Measurements from ENCODE around the gene NOS3. TPM values are rescaled to one million over a fixed set of nuclear protein-coding genes. Genes with fewer than 3 reads are reported as not detected.

Gene NOS3
- total RNA-seq, 1 experiment from 2014 or later = 3.2 TPM

DNA sequence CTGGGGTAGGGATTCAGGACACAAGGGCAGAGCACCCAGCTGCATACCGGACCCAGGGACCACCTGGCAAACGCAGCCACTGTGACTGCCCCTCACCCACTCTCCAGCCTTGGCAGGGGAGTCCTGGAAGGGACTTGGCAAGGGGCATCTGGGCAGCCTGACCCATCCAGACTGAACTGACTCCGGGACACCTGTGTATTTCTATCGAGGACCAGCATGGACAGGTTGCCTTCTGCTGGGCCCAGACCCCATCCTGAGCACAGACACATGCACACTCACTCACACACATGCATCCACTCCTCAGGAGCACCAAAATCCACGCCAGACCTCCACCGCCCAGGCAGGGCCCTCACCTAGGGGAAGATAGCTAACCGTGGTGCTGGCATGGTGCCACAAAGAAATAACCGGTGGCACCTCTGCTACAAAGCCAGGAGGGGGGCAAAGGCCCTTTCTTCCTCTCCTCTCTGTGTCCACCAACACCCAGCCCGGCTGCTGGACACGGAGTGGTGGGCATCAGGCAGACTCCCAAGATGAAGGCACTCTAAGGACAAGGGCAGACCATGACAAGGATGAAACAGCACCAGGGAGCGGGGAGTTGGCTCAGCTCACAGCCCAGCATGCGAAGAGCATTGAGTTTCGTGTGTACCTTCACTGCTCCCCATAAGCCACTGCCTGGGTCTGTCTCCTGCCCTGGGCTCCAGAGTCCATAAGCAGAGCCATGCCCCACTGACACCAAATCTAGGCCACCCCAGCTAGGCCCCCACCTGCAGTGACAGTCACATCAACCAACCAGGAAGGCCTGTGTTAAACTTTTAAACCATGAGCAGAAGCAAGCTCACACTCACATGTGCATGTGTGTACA, 48.0 kb upstream of the NOS3 start:
- no peaks in the 10 kb centered on the region for H3K79me2 ChIP-seq (ENCODE audit: low read depth)
- H3K9me3 ChIP-seq (ENCODE audit: insufficient read depth, low read depth) = no peaks in the 10 kb centered on the region
- H3K27me3 ChIP-seq (ENCODE audit: insufficient read depth, low read depth) = peaks cover 81% of the 10 kb centered on the region
- TF ChIP-seq CTCF (conservative IDR thresholded peaks at IDR 0.05) = no peak
- TF ChIP-seq EZH2 (IDR thresholded peaks at IDR 0.05; ENCODE audit: low read depth) = no peak
- no peaks in the 10 kb centered on the region for H4K20me1 ChIP-seq (ENCODE audit: insufficient read depth)
- no peak overlapping the region for H3K4me3 ChIP-seq
- no peaks in the 10 kb centered on the region for H3K9me2 ChIP-seq (ENCODE audit: insufficient read depth)
- H3K36me3 ChIP-seq (ENCODE audit: low read depth) = no peaks in the 10 kb centered on the region
- H3K4me2 ChIP-seq = no peak overlapping the region
- ChIA-PET POLR2A (ENCODE audit: unreplicated experiment) (no interaction called here), CTCF (no interaction called here)
- DNase-seq = no peak
- H3F3A ChIP-seq (ENCODE audit: insufficient read depth, low read depth) = no peaks in the 10 kb centered on the region
- no peaks in the 10 kb centered on the region for H3K4me1 ChIP-seq (replicated peaks; ENCODE audit: insufficient read depth)
- no TSS peak for BruUV-seq (replicated peaks)
- intact Hi-C loops (cut with micrococcal nuclease; ENCODE audit: unreplicated experiment) = loop anchor here (5.0 kb wide), 1 partner anchor 41 kb away; no protein-coding TSS in a partner anchor
- H2AFZ ChIP-seq = no peak overlapping the region
- H3K27ac ChIP-seq = no peak overlapping the region

DNA sequence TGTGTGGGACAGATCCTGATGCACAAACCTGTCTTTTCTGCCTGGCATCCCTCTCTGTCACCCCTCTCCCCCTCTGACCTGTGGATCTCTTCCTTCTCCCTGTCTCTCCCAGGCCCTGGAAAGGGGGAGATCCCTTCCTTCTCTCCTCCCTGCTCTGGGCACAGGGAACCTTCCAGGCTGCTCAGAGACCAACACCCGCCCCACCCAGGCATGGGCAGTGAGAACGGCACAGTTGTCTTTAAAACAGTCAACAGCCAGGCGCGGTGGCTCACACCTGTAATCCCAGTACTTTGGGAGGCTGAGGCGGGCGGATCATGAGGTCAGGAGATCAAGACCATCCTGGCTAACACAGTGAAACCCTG, 47.4 kb upstream of the NOS3 start:
- no peaks in the 10 kb centered on the region for H3K79me2 ChIP-seq (ENCODE audit: low read depth)
- CTCF ChIA-PET = no interaction called here
- DNase-seq = no peak
- no peaks in the 10 kb centered on the region for H4K20me1 ChIP-seq (ENCODE audit: insufficient read depth)
- no peak overlapping the region for H3K4me2 ChIP-seq
- TF ChIP-seq EZH2 (IDR thresholded peaks at IDR 0.05; ENCODE audit: low read depth) (no peak), CTCF (conservative IDR thresholded peaks at IDR 0.05) (no peak)
- no peaks in the 10 kb centered on the region for H3F3A ChIP-seq (ENCODE audit: insufficient read depth, low read depth)
- no peaks in the 10 kb centered on the region for H3K4me1 ChIP-seq (replicated peaks; ENCODE audit: insufficient read depth)
- no peak overlapping the region for H3K27ac ChIP-seq
- no peaks in the 10 kb centered on the region for H3K9me2 ChIP-seq (ENCODE audit: insufficient read depth)
- intact Hi-C loops (cut with micrococcal nuclease; ENCODE audit: unreplicated experiment) = loop anchor here (5.0 kb wide), 1 partner anchor 41 kb away; no protein-coding TSS in a partner anchor
- H3K27me3 ChIP-seq (ENCODE audit: insufficient read depth, low read depth) = peaks cover 81% of the 10 kb centered on the region
- no peaks in the 10 kb centered on the region for H3K36me3 ChIP-seq (ENCODE audit: low read depth)
- BruUV-seq (replicated peaks) = no TSS peak
- H3K9me3 ChIP-seq (ENCODE audit: insufficient read depth, low read depth) = no peaks in the 10 kb centered on the region
- H3K4me3 ChIP-seq = no peak overlapping the region
- H2AFZ ChIP-seq = no peak overlapping the region
- POLR2A ChIA-PET (ENCODE audit: unreplicated experiment) = no interaction called here

- Histone ChIP-seq H3K9me3 (ENCODE audit: insufficient read depth, low read depth) (no peaks in the 10 kb centered on the region), H3F3A (ENCODE audit: insufficient read depth, low read depth) (no peaks in the 10 kb centered on the region), H3K36me3 (ENCODE audit: low read depth) (no peaks in the 10 kb centered on the region), H3K27ac (no peak overlapping the region), H3K4me2 (no peak overlapping the region), H2AFZ (no peak overlapping the region), H3K4me1 (replicated peaks; ENCODE audit: insufficient read depth) (no peaks in the 10 kb centered on the region), H3K4me3 (no peak overlapping the region), H3K9me2 (ENCODE audit: insufficient read depth) (no peaks in the 10 kb centered on the region), H4K20me1 (ENCODE audit: insufficient read depth) (no peaks in the 10 kb centered on the region), H3K79me2 (ENCODE audit: low read depth) (no peaks in the 10 kb centered on the region), H3K27me3 (ENCODE audit: insufficient read depth, low read depth) (peaks cover 81% of the 10 kb centered on the region)
- POLR2A ChIA-PET (ENCODE audit: unreplicated experiment) = interaction anchor here (0.6 kb wide), 2 partner anchors 41 to 560 kb away, joined by 3 to 5 read pairs; no protein-coding TSS in a partner anchor
- DNase-seq = no peak
- CTCF ChIA-PET = interaction anchor here (0.6 kb wide), 1 partner anchor 9 kb away, joined by 6 read pairs; no protein-coding TSS in a partner anchor
- BruUV-seq (replicated peaks) = no TSS peak
- TF ChIP-seq EZH2 (IDR thresholded peaks at IDR 0.05; ENCODE audit: low read depth) (no peak), CTCF (conservative IDR thresholded peaks at IDR 0.05) (no peak)
- intact Hi-C loops (cut with micrococcal nuclease; ENCODE audit: unreplicated experiment) = loop anchor here (5.0 kb wide), 1 partner anchor 42 kb away; no protein-coding TSS in a partner anchor
These were observed 46.5 kb upstream of the NOS3 start for GRCh38 chr7:150944066-150945042.

Measured in PC-9 (cell line).